ENCODE results near the gene SLC43A3.

GRCh38 chr11:57428643-57429042 is 1.7 kb upstream of the SLC43A3 start:
- TF ChIP-seq ELK1 (CRISPR knock-in tag; IDR thresholded peaks at IDR 0.05) (no peak), STAT5B (CRISPR knock-in tag; IDR thresholded peaks at IDR 0.05) (no peak), HMGXB4 (CRISPR knock-in tag; IDR thresholded peaks at IDR 0.05) (no peak), EGR1 (conservative IDR thresholded peaks at IDR 0.05) (no peak), RBM22 (IDR thresholded peaks at IDR 0.05; ENCODE audit: low read depth, low read length, poor library complexity, severe bottlenecking) (no peak), PRPF4 (IDR thresholded peaks at IDR 0.05; ENCODE audit: insufficient read depth, low read depth, low read length, poor library complexity, severe bottlenecking) (no peak)

Measured in K562 (cell line).